GM12878 (cell line): ENCODE results near the gene MAPK1. TPM values are rescaled to one million over a fixed set of nuclear protein-coding genes. Genes with fewer than 3 reads are reported as not detected.

Experiments used
- ATAC-seq: fragments of 200-7000 bp; cut with Tn5 transposase; 3 replicates; pipeline ENCODE4 v1.9.1; 2020; ENCODE audit warnings: mild to moderate bottlenecking, moderate library complexity
- BruUV-seq: library from RNA; stranded (reverse); fragments of 400-500 nt; replicated peaks from 2 replicates; lab custom pipeline; 2021; lab: Mats Ljungman, UMichigan
- CTCF ChIA-PET: fragments of 300-600 bp; sonication (Branson Sonifier 250); formaldehyde crosslinking; extraction: SDS; loops from one replicate; lab custom pipeline; 2021; ENCODE audit warnings: inconsistent platforms; lab: Yijun Ruan, JAX
- POLR2A ChIA-PET: fragments of 350-600 bp; formaldehyde crosslinking; extraction: SDS; loops from one replicate; lab custom pipeline; 2021; ENCODE audit warnings: inconsistent platforms; lab: Charles Lee
- RAD21 ChIA-PET: fragments of 300-600 bp; sonication (Branson Sonifier 250); formaldehyde crosslinking; loops from one replicate; lab custom pipeline; 2023; ENCODE audit warnings: antibody characterized with exemption; ENCODE audit not compliant: unreplicated experiment; lab: Charles Lee
- SMC1A ChIA-PET: fragments of 300-600 bp; sonication (Branson Sonifier 250); formaldehyde crosslinking; loops from one replicate; lab custom pipeline; 2023; ENCODE audit not compliant: unreplicated experiment, uncharacterized antibody; lab: Charles Lee
- DNase-seq: peaks from one replicate; pipeline ENCODE4 v3.0.0-alpha.2; 2011; ENCODE audit warnings: low read depth, low spot score
- FAIRE-seq: peaks from 3 replicates; lab custom pipeline; 2011; peaks lifted over from hg19 to GRCh38; lab: Jason Lieb, UNC
- H2AFZ ChIP-seq: 2 replicates; pipeline ENCODE4 v1.6.0; 2011; ENCODE audit warnings: low read depth, low read length, control low read depth; ENCODE audit not compliant: control insufficient read depth
- H3K27ac ChIP-seq: 2 replicates; pipeline ENCODE4 v1.5.1; 2011; ENCODE audit warnings: control low read depth; ENCODE audit not compliant: control insufficient read depth, insufficient read depth
- H3K27me3 ChIP-seq, 2 experiments: replicated peaks in 1 of 2; 2 replicates each; pipeline versions ENCODE4 v1.6.0 to v1.6.1; 2011; ENCODE audit warnings: low read length in 1 of 2; ENCODE audit not compliant: control insufficient read depth in 2 of 2, insufficient read depth in 2 of 2
- H3K36me3 ChIP-seq, 2 experiments: 2 replicates each; pipeline ENCODE4 v1.5.1; 2011; ENCODE audit warnings: low read length in 1 of 2; ENCODE audit not compliant: control insufficient read depth in 2 of 2, insufficient read depth in 2 of 2
- H3K4me1 ChIP-seq: 2 replicates; pipeline ENCODE4 v1.6.1; 2011; ENCODE audit warnings: mild to moderate bottlenecking, low read length, moderate library complexity, mixed read lengths; ENCODE audit not compliant: control insufficient read depth, insufficient read depth
- H3K4me2 ChIP-seq: 2 replicates; pipeline ENCODE4 v1.6.0; 2011; ENCODE audit warnings: control low read depth; ENCODE audit not compliant: control insufficient read depth, insufficient read depth
- H3K4me3 ChIP-seq: fragments of 200-600 bp; sonication (generic); 2 replicates; pipeline ENCODE4 v1.5.1; 2016
- H3K79me2 ChIP-seq: 2 replicates; pipeline ENCODE4 v1.6.0; 2011; ENCODE audit warnings: low read length; ENCODE audit not compliant: control insufficient read depth, insufficient read depth
- H3K9ac ChIP-seq: 2 replicates; pipeline ENCODE4 v1.8.0; 2011; ENCODE audit warnings: low read length, control low read depth, mixed read lengths; ENCODE audit not compliant: control insufficient read depth, insufficient read depth
- H3K9me3 ChIP-seq: replicated peaks from 3 replicates; pipeline ENCODE4 v1.5.1; 2011; ENCODE audit warnings: mild to moderate bottlenecking, low read length; ENCODE audit not compliant: control insufficient read depth, insufficient read depth
- H4K20me1 ChIP-seq: 2 replicates; pipeline ENCODE4 v1.6.0; 2011; ENCODE audit not compliant: control insufficient read depth, insufficient read depth
- EED ChIP-seq: sonication (generic); IDR thresholded peaks from 2 replicates; pipeline ENCODE4 v1.6.1; 2016; ENCODE audit warnings: antibody characterized with exemption, low read depth
- GABPA ChIP-seq: IDR thresholded peaks from 2 replicates; pipeline ENCODE4 v1.6.1; 2014; ENCODE audit warnings: antibody characterized with exemption, low read depth, mild to moderate bottlenecking, inconsistent platforms
- NBN ChIP-seq: fragments of 450-650 bp; IDR thresholded peaks from 2 replicates; pipeline ENCODE4 v1.6.1; 2016
- RELA ChIP-seq: fragments of 450-650 bp; IDR thresholded peaks from 2 replicates; pipeline ENCODE4 v1.8.0; 2014; ENCODE audit warnings: borderline replicate concordance; ENCODE audit not compliant: partially characterized antibody
- RUNX3 ChIP-seq: IDR thresholded peaks from 2 replicates; pipeline ENCODE4 v1.6.1; 2012; ENCODE audit warnings: low read length, inconsistent platforms
- WGBS: methylation state at CpG from one replicate; pipeline ENCODE4 v1.1.6; 2016; ENCODE audit warnings: low lambda C conversion rate; ENCODE audit not compliant: insufficient replicate concordance, insufficient coverage; ENCODE audit errors: missing lambda C conversion rate; 5-methylcytosine and 5-hydroxymethylcytosine counted together
- in situ Hi-C: fragments of 300-500 bp; cut with MboI; formaldehyde crosslinking; loops from 9 replicates; pipeline ENCODE4 v1.14.3; 2018; ENCODE audit warnings: mixed read lengths
- intact Hi-C: fragments of 100-400 bp; cut with micrococcal nuclease; formaldehyde crosslinking; loops from one replicate; pipeline ENCODE4 v1.14.2; 2022; ENCODE audit not compliant: unreplicated experiment
- polyA plus RNA-seq, 11 experiments: library from polyadenylated mRNA; depleted of rRNA in 4 of 11; unstranded in 6 of 11; stranded (reverse) in 5 of 11; fragments of >200 nt; fragmentation: Nextera tagmentation in 4 of 11; fragmentation: Illumina TruSeq in 1 of 11; extraction: Ambion mirVana in 4 of 11; extraction: Trizol in 1 of 11; gene quantifications; 1 replicate in 1 of 11; 2 replicates in 10 of 11; pipeline versions ENCODE4 v1.2.1 to v1.2.3, GENCODE V29; 2011 to 2016; ENCODE audit warnings: inconsistent platforms in 2 of 11, missing spikeins in 2 of 11, low read depth in 1 of 11
- total RNA-seq, 4 experiments: library from RNA; depleted of rRNA in 3 of 4; stranded (reverse); fragments of >200 nt in 3 of 4; fragmentation: Illumina TruSeq in 1 of 4; extraction: Trizol in 1 of 4; gene quantifications; 2 replicates each; pipeline versions ENCODE4 v1.2.1 to v1.2.3, GENCODE V29; 2013 to 2021
- TF ChIP-seq, protein P1 (sequence below): IDR thresholded peaks from 2 replicates; pipeline ENCODE4 v1.6.1; 2011; ENCODE audit warnings: mild to moderate bottlenecking, low read depth, low read length, moderate library complexity; ENCODE audit not compliant: insufficient replicate concordance
- TF ChIP-seq, protein P2 (sequence below): fragments of 450-650 bp; IDR thresholded peaks from 2 replicates; pipeline ENCODE4 v1.6.1; 2016; ENCODE audit warnings: mild to moderate bottlenecking

The MAPK1 gene
- total and polyA plus RNA-seq, 10 of the 15 experiments (the other 5 are each of a cell fraction or from before 2014, with no cell fraction given) = 7.0 to 123 (median 58.4) TPM

DNA sequence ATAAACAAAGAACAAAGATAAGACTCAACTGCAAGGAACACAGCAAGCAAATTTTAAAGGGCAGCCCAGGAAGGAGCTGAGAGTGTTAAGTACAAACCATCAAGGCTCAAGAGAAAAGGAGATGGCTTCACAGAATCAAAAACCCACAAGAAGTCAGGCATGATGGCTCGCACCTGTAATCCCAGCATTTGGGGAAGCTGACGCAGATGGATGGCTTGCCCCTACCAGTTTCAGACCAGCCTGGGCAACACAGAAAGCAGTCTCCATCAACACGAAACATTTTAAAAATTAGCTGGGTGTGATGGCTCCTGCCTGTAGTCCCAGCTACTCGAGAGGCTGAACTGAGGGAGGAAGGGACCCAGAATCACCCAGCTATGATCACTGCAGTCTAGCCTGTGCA is 32.6 kb downstream of the MAPK1 start:
- in situ Hi-C loops = no loop called here
- SMC1A ChIA-PET = interaction anchor here (0.6 to 1.8 kb wide), 10 partner anchors 9 to 192 kb away, joined by 3 to 11 read pairs (median 4); no protein-coding TSS in a partner anchor
- RAD21 ChIA-PET = no interaction called here
- no peaks in the 10 kb centered on the region; the same call in 1 of the 2 replicates for H4K20me1 ChIP-seq
- H3K9me3 ChIP-seq = no peaks in the 10 kb centered on the region
- H2AFZ ChIP-seq = no peak overlapping the region
- H3K27ac ChIP-seq = no peak overlapping the region
- POLR2A ChIA-PET = interaction anchor here (0.9 kb wide), 1 partner anchor 39 kb away, joined by 3 read pairs; no protein-coding TSS in a partner anchor
- H3K9ac ChIP-seq = no peak overlapping the region
- TF ChIP-seq, protein P1, sequence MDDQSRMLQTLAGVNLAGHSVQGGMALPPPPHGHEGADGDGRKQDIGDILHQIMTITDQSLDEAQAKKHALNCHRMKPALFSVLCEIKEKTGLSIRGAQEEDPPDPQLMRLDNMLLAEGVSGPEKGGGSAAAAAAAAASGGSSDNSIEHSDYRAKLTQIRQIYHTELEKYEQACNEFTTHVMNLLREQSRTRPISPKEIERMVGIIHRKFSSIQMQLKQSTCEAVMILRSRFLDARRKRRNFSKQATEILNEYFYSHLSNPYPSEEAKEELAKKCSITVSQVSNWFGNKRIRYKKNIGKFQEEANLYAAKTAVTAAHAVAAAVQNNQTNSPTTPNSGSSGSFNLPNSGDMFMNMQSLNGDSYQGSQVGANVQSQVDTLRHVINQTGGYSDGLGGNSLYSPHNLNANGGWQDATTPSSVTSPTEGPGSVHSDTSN = peak; percentile 55
- TF ChIP-seq RELA (no peak), EED (peak; percentile 46; the same call in 1 of the 2 replicates), RUNX3 (peak; percentile 39; the same call in 1 of the 2 replicates), NBN (no peak), GABPA (no peak)
- TF ChIP-seq, protein P2, sequence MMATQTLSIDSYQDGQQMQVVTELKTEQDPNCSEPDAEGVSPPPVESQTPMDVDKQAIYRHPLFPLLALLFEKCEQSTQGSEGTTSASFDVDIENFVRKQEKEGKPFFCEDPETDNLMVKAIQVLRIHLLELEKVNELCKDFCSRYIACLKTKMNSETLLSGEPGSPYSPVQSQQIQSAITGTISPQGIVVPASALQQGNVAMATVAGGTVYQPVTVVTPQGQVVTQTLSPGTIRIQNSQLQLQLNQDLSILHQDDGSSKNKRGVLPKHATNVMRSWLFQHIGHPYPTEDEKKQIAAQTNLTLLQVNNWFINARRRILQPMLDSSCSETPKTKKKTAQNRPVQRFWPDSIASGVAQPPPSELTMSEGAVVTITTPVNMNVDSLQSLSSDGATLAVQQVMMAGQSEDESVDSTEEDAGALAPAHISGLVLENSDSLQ = 0 out of 2 replicates have a peak, but pooled peaks have one; percentile 26
- TF ChIP-seq, all 136 proteins: peak for 4
- Histone ChIP-seq H3K4me2 (peak overlapping the region; percentile 17; the same call in 1 of the 2 replicates), H3K4me3 (no peak overlapping the region), H3K79me2 (peaks cover 28% of the 10 kb centered on the region), H3K36me3 (peaks cover 0 to 2% of the 10 kb centered on the region in 2 experiments; a peak in 1 of 4 replicates), H3K27me3 (no peaks in the 10 kb centered on the region), H3K4me1 (peaks cover 10% of the 10 kb centered on the region; the same call in 1 of the 2 replicates)
- FAIRE-seq (peak; percentile 85), ATAC-seq (peak; percentile 77), DNase-seq (peak; percentile 23)
- CTCF ChIA-PET = interaction anchor here (1.0 kb wide), 1 partner anchor 103 kb away, joined by 4 read pairs; no protein-coding TSS in a partner anchor
- no TSS peak for BruUV-seq
- intact Hi-C loops = no loop called here
- 7% methylated on average over 4 of the region's 4 CpGs for WGBS
